ENCODE measurements around the gene MAFG. TPM values are rescaled to one million over a fixed set of nuclear protein-coding genes. Genes with fewer than 3 reads are reported as not detected.

Gene MAFG
- total and polyA plus RNA-seq, 2 donors (not counting 3 experiments of a cell fraction or from before 2014, with no cell fraction given), result 27.6 to 35.0 TPM

- H3K9ac ChIP-seq (replicated peaks; ENCODE audit: extremely low read depth, insufficient read depth, low read length), result no peak overlapping the region
- no peaks in the 10 kb centered on the region for H4K20me1 ChIP-seq (replicated peaks; ENCODE audit: control insufficient read depth, extremely low read depth, insufficient read depth, low read length)
- H3K27ac ChIP-seq (ENCODE audit: insufficient read depth, low read depth, low read length), result no peak overlapping the region
- no peak for TF ChIP-seq EZH2 (IDR thresholded peaks at IDR 0.05; ENCODE audit: borderline replicate concordance, low read depth, low read length, severe bottlenecking)
- TF ChIP-seq FOS (IDR thresholded peaks at IDR 0.05; ENCODE audit: borderline replicate concordance, insufficient read depth, low read length), result no peak
- no peak for TF ChIP-seq GATA2 (IDR thresholded peaks at IDR 0.05; ENCODE audit: insufficient read depth, insufficient read length, low read depth, low read length)
- no peak for TF ChIP-seq CTCF (IDR thresholded peaks at IDR 0.05; ENCODE audit: extremely low read depth in 1 of 2, insufficient read depth in 1 of 2, low read depth in 1 of 2, low read length in 2 of 2)
- TF ChIP-seq POLR2AphosphoS5 (IDR thresholded peaks at IDR 0.05; ENCODE audit: insufficient read depth, low read depth, low read length), result no peak
- no peak for TF ChIP-seq MAX (IDR thresholded peaks at IDR 0.05; ENCODE audit: insufficient read depth, insufficient read length)
- no peak for TF ChIP-seq POLR2A (IDR thresholded peaks at IDR 0.05; ENCODE audit: low read depth, low read length)
- no peak for TF ChIP-seq MYC (IDR thresholded peaks at IDR 0.05; ENCODE audit: low read depth, low read length)
- TF ChIP-seq JUN (IDR thresholded peaks at IDR 0.05; ENCODE audit: borderline replicate concordance, insufficient read depth, insufficient read length, low read depth), result no peak
- no peaks in the 10 kb centered on the region for H3K36me3 ChIP-seq (ENCODE audit: control insufficient read depth in 2 of 2, extremely low read depth in 1 of 2, insufficient read depth in 2 of 2, low read length in 2 of 2)
- H3K9me1 ChIP-seq (replicated peaks; ENCODE audit: control insufficient read depth, extremely low read depth, insufficient read depth, low read length), result no peaks in the 10 kb centered on the region
- dilution Hi-C loops (cut with MboI; ENCODE audit: extremely low pct_ligation_motif_present, low sequenced_read_pairs) (no loop called here), intact Hi-C loops (cut with micrococcal nuclease) (loop anchor here (5.0 kb wide), 1 partner anchor 37 kb away; the partner anchor contains the start of gene ASPSCR1)
- H3K79me2 ChIP-seq (ENCODE audit: control insufficient read depth, insufficient read depth, low read length), result peaks cover 8% of the 10 kb centered on the region
- no peak overlapping the region for H2AFZ ChIP-seq (ENCODE audit: low read depth, low read length)
- FAIRE-seq (no peak), DNase-seq (ENCODE audit: low read depth, low spot score) (no peak)
- peaks cover 0 to 7% of the 10 kb centered on the region in 2 experiments for H3K27me3 ChIP-seq (ENCODE audit: control insufficient read depth in 2 of 2, insufficient read depth in 2 of 2, low read length in 2 of 2)
- H3K4me2 ChIP-seq (ENCODE audit: insufficient read depth, low read length), result no peak overlapping the region
- ChIA-PET CTCF (interaction anchor here (0.7 to 1.4 kb wide), 2 partner anchors 12 to 20 kb away, joined by 3 read pairs; partner anchors contain the start of gene MAFG), POLR2A (no interaction called here)
- H3K9me3 ChIP-seq (replicated peaks; ENCODE audit: control insufficient read depth, insufficient read depth, low read length), result no peaks in the 10 kb centered on the region
- H3K4me3 ChIP-seq (replicated peaks in 1 of 3; ENCODE audit: insufficient read depth in 1 of 3, low read depth in 1 of 3, low read length in 3 of 3), result no peak overlapping the region
- peaks cover 7% of the 10 kb centered on the region for H3K4me1 ChIP-seq (ENCODE audit: control insufficient read depth, extremely low read depth, insufficient read depth, low read length)
- BruUV-seq (replicated peaks), result no TSS peak
Observed at GRCh38 chr17:81939881-81940385, 12.4 kb upstream of the MAFG start.

Measured in endothelial cell of umbilical vein (primary cell).